GM18909 (cell line): ENCODE results near the gene STX8.
"Not testable (repeated sequence)": the region's sequence is repeated elsewhere in the genome, so short reads cannot be mapped to it uniquely, and the experiment has no call there.

Experiments
- ATAC-seq: cut with Tn5 transposase; IDR thresholded peaks from one replicate; pipeline ENCODE4 v1.9.1; 2021; ENCODE audit warnings: mild to moderate bottlenecking; ENCODE audit not compliant: unreplicated experiment, poor library complexity

STX8 gene

GRCh38 chr17:9447298-9447697, 128.3 kb downstream of the STX8 start:
- not testable (repeated sequence) for ATAC-seq

- no peak for ATAC-seq
Observed at GRCh38 chr17:9446528-9446927, 129.1 kb downstream of the STX8 start.

- ATAC-seq, result no peak
Observed at GRCh38 chr17:9445424-9445823, 130.2 kb downstream of the STX8 start.

- ATAC-seq, result no peak
Observed at GRCh38 chr17:9444687-9445086, 130.9 kb downstream of the STX8 start.

- ATAC-seq, result no peak
Observed at GRCh38 chr17:9443811-9444210, 131.8 kb downstream of the STX8 start.

GRCh38 chr17:9439851-9440250, 135.8 kb downstream of the STX8 start:
- no peak for ATAC-seq

GRCh38 chr17:9436630-9437029, 139.0 kb downstream of the STX8 start:
- no peak for ATAC-seq

GRCh38 chr17:9435165-9435564, 140.5 kb downstream of the STX8 start:
- ATAC-seq, result no peak

GRCh38 chr17:9434642-9435057, 141.0 kb downstream of the STX8 start:
- ATAC-seq, result no peak

GRCh38 chr17:9432934-9433421, 142.6 kb downstream of the STX8 start:
- no peak for ATAC-seq

- ATAC-seq, result peak; percentile 71
Observed at GRCh38 chr17:9432134-9432885, 143.3 kb downstream of the STX8 start.

- ATAC-seq, result no peak
Observed at GRCh38 chr17:9431620-9432019, 144.0 kb downstream of the STX8 start.

GRCh38 chr17:9427465-9428315, 147.9 kb downstream of the STX8 start:
- ATAC-seq, result no peak

- ATAC-seq, result no peak
Observed at GRCh38 chr17:9424071-9424640, 151.5 kb downstream of the STX8 start.

GRCh38 chr17:9421525-9421924, 154.1 kb downstream of the STX8 start:
- no peak for ATAC-seq

- no peak for ATAC-seq
Observed at GRCh38 chr17:9419932-9420453, 155.6 kb downstream of the STX8 start.

GRCh38 chr17:9414471-9414870, 161.1 kb downstream of the STX8 start:
- ATAC-seq, result peak; percentile 96

GRCh38 chr17:9410737-9411136, 164.9 kb downstream of the STX8 start:
- no peak for ATAC-seq

- no peak for ATAC-seq
Observed at GRCh38 chr17:9410301-9410700, 165.3 kb downstream of the STX8 start.

GRCh38 chr17:9409878-9410277, 165.7 kb downstream of the STX8 start:
- no peak for ATAC-seq
